Effector memory CD8-positive, alpha-beta T cell (primary cell): ENCODE measurements around the gene SH2B2.
"Not testable (repeated sequence)": the region's sequence is repeated elsewhere in the genome, so short reads cannot be mapped to it uniquely, and the experiment has no call there.

Experiments
- ATAC-seq: fragments of 150-1000 bp; cut with Tn5 transposase; replicated peaks from 2 replicates; pipeline ENCODE4 v1.10.0; 2021; ENCODE audit warnings: mild to moderate bottlenecking, moderate library complexity
- DNase-seq, 3 experiments: peaks; one replicate each; pipeline ENCODE4 v3.0.0; 2021
- H3K27ac Mint-ChIP-seq, 2 donors: one replicate each; pipeline ENCODE4 v1.8.0; 2022; ENCODE audit warnings: mild to moderate bottlenecking in 2 of 2, mixed read lengths in 2 of 2, moderate library complexity in 2 of 2
- H3K27me3 Mint-ChIP-seq, 2 donors: one replicate each; pipeline ENCODE4 v1.8.0; 2022; ENCODE audit warnings: mixed read lengths in 2 of 2
- H3K36me3 Mint-ChIP-seq: one replicate; pipeline ENCODE4 v1.8.0; 2022; ENCODE audit warnings: mild to moderate bottlenecking, moderate library complexity, mixed read lengths; ENCODE audit not compliant: insufficient read depth
- H3K4me1 Mint-ChIP-seq, 2 donors: one replicate each; pipeline ENCODE4 v1.8.0; 2022; ENCODE audit warnings: low read depth in 2 of 2, mixed read lengths in 2 of 2
- H3K4me3 Mint-ChIP-seq, 2 donors: one replicate each; pipeline ENCODE4 v1.8.0; 2022; ENCODE audit warnings: mild to moderate bottlenecking in 2 of 2, mixed read lengths in 2 of 2, moderate library complexity in 2 of 2
- H3K9me3 Mint-ChIP-seq, 2 donors: one replicate each; pipeline ENCODE4 v1.8.0; 2022; ENCODE audit warnings: mixed read lengths in 2 of 2

The SH2B2 gene

DNA sequence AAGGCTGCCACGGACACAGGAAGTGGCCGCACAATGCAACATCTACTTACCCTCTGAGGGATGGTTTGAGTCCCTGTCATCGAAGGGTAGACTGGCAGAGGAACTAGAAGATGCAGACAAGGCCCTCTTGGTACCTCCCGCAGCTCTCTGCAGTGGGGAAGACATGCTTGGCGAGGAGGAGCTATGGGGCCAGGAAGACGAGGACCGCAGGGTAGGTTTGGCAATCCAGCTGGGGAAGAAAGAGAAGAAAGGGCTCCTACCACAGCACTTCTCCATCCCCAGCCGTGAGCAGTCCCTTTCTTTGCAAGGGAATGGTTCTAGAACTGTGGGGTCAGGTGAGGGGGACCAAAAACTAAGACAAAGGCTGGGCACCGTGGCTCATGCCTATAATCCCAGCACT lies 42.7 kb downstream of the SH2B2 start:
- not testable (repeated sequence) for H3K4me1 Mint-ChIP-seq, H3K9me3 Mint-ChIP-seq, ATAC-seq, H3K36me3 Mint-ChIP-seq, DNase-seq
- Mint-ChIP-seq H3K27ac (peak overlapping the region; percentile 77 to 96), H3K4me3 (peak overlapping the region in 1 of 2 donors; percentile 65), H3K27me3 (peaks cover 12 to 47% of the 10 kb centered on the region in 2 donors)

DNA sequence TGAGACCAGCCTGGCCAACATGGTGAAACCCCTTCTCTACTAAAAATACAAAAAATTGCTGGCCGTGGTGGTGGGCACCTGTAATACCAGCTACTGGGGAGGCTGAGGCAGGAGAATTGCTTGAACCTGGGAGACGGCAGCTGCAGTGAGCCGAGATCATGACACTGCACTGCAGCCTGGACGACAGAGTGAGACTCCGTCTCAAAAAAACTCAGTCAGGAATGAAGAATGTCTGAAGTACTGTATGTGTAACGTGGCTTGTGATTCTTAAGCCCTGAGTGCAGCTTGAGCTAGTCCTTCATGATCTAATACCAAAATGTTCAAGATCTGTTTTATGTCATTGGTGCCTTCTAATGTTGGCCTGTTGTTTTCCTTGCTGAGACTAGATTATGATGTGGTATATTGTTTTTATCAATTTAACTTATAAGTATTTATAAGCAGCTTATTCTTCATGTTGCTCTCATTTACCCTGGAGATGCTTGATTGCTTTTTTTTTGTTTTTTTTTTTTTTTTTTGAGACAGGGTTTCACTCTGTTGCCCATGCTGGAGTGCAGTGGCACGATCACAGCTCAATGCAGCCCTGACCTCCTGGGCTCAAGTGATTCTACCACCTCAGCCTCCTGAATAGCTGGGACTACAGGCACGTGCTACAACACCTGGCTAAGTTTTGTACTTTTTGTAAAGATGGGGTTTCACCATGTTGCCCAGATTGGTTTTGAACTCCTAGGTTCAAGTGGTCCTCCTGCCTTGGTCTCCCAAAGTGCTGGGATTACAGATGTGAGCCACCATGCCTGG lies 44.2 kb downstream of the SH2B2 start:
- H3K9me3 Mint-ChIP-seq, H3K4me1 Mint-ChIP-seq, DNase-seq, ATAC-seq, H3K4me3 Mint-ChIP-seq, H3K27ac Mint-ChIP-seq, H3K36me3 Mint-ChIP-seq: not testable (repeated sequence)
- H3K27me3 Mint-ChIP-seq: peaks cover 12 to 44% of the 10 kb centered on the region in 2 donors

DNA sequence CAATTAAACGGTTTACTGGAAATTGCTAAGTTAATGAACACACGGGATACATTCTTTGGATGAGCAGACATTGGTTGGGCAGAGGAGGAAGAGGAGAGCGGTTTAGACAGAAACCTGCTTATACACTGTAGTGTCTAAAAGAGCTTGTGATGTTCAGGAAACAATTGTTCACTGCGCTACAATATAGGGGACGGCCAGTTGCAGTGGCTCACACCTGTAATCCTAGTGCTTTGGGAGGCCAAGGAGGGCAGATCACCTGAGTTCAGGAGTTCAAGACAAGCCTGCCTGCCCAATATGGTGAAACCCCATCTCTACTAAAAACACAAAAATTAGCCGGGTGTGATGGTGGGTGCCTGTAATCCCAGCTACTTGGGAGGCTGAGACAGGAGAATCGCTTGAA lies 48.9 kb downstream of the SH2B2 start:
- ATAC-seq, DNase-seq, H3K27ac Mint-ChIP-seq, H3K36me3 Mint-ChIP-seq, H3K4me1 Mint-ChIP-seq, H3K9me3 Mint-ChIP-seq, H3K4me3 Mint-ChIP-seq: not testable (repeated sequence)
- peaks cover 6 to 19% of the 10 kb centered on the region in 2 donors for H3K27me3 Mint-ChIP-seq

DNA sequence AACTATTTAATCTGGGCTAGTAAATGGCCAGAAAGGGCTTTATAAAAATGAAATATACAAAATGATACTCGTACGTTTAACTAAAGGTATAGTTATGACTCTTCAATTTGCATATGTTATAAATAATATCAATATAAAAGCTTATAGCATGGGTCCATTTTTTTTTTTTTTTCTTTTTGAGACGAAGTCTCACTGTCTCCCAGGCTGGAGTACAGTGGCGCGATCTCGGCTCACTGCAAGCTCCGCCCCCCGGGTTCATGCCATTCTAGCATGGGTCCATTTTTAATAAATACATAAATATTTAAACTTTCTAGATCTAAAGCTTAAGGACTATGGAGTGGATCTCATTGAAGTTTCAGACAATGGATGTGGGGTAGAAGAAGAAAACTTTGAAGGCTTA lies 50.3 kb downstream of the SH2B2 start:
- H3K9me3 Mint-ChIP-seq, H3K27ac Mint-ChIP-seq, H3K4me3 Mint-ChIP-seq, DNase-seq, ATAC-seq, H3K4me1 Mint-ChIP-seq, H3K36me3 Mint-ChIP-seq: not testable (repeated sequence)
- H3K27me3 Mint-ChIP-seq: peaks cover 6 to 12% of the 10 kb centered on the region in 2 donors

DNA sequence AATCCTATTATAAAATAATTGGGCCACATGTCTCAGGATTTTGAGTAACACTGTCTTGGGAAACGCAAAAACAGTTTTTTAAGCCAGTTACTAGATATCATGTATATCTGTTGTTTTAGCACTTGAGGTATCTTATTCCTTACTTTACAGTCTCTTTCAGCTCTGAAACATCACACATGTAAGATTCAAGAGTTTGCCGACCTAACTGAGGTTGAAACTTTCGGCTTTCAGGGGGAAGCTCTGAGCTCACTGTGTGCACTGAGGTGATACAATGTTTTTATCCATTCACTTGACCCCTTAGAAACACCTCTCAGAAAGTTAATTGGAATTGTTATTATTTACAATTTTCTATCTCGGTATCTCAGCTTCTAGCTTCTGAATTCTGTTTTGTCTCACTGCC lies 50.8 kb downstream of the SH2B2 start:
- not testable (repeated sequence) for ATAC-seq, H3K4me3 Mint-ChIP-seq, H3K36me3 Mint-ChIP-seq, H3K9me3 Mint-ChIP-seq, H3K27ac Mint-ChIP-seq, DNase-seq, H3K4me1 Mint-ChIP-seq, H3K27me3 Mint-ChIP-seq

DNA sequence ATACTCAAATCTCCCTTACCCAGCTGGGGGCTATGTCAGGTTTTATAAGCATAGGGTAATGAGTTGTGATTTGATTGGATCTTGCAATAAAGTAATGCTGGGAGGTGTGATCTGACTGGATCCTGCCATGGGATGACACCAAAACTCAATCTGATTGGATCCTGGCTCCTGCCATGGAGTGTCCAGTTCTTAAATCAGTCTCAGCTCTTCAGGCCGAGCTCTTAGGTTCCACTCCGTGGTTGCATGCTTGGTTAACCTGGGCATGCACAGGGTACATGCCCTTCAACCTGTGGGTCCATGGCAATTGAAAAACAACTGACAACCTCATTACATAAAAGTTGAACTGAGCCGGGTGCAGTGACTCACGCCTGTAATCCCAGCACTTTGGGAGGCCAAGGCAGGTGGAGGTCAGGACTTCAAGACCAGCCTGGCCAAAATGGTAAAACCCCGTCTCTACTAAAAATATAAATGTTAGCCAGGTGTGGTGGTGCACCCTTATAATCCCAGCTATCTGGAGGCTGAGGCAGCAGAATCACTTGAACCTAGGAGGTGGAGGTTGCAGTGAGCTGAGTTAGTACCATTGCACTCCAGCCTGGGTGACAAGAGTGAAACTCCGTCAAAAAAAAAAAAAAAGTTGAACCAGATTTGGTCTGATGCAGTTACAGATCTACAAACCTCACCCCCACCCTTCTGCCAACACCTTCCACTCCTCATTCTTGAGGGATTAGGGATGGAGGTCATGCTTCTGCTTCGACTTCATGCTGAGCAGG lies 54.1 kb downstream of the SH2B2 start:
- not testable (repeated sequence) for ATAC-seq, DNase-seq, H3K27ac Mint-ChIP-seq, H3K36me3 Mint-ChIP-seq, H3K4me3 Mint-ChIP-seq, H3K27me3 Mint-ChIP-seq, H3K9me3 Mint-ChIP-seq, H3K4me1 Mint-ChIP-seq

DNA sequence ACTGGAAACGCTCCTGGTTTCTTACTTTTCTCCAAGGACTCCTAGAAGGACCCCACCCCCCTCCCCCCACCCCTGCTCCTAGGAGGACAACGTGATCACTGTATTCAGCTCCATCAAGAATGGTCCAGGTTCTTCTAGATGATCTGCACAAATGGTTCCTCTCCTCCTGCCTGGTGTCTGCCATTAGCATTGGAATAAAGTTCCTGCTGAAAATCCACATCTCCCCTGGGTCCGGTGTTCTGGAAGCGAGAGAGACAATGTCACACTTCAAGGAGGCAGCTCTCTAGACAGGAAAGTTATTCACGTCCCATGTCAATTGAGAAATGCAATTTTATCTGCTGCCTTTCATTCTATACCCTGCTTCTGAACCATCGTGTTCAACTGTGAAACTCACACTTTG lies 60.3 kb downstream of the SH2B2 start:
- H3K27ac Mint-ChIP-seq, H3K36me3 Mint-ChIP-seq, H3K27me3 Mint-ChIP-seq, H3K9me3 Mint-ChIP-seq, DNase-seq, H3K4me3 Mint-ChIP-seq, ATAC-seq, H3K4me1 Mint-ChIP-seq: not testable (repeated sequence)

DNA sequence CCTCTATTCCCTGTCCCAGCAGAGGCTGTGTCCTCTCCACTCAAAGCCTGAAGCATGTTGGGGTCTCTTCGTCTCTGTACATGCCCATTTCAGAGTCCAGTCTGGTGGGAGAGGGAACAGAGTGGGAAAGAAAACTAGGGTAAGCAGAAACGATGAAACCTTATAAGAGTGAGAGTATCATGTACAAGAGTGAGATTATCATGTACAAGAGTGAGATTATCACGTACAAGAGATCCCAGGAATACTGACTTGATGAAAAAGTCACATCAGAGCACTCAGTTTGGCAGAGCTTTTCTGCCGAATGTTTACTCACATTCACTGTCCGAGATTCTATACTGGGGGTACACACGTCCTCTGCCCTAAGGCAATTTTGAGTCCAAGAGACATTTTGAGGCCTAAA lies 69.7 kb downstream of the SH2B2 start, which contains the start of gene SPDYE6:
Gene SPDYE6 (minus strand): TSS at position 101 of the 400 bp plus-strand sequence. CDS start 421 bp downstream, outside the sequence.
- H3K36me3 Mint-ChIP-seq, H3K4me1 Mint-ChIP-seq, DNase-seq, H3K27ac Mint-ChIP-seq, H3K4me3 Mint-ChIP-seq, H3K27me3 Mint-ChIP-seq, H3K9me3 Mint-ChIP-seq, ATAC-seq: not testable (repeated sequence)

DNA sequence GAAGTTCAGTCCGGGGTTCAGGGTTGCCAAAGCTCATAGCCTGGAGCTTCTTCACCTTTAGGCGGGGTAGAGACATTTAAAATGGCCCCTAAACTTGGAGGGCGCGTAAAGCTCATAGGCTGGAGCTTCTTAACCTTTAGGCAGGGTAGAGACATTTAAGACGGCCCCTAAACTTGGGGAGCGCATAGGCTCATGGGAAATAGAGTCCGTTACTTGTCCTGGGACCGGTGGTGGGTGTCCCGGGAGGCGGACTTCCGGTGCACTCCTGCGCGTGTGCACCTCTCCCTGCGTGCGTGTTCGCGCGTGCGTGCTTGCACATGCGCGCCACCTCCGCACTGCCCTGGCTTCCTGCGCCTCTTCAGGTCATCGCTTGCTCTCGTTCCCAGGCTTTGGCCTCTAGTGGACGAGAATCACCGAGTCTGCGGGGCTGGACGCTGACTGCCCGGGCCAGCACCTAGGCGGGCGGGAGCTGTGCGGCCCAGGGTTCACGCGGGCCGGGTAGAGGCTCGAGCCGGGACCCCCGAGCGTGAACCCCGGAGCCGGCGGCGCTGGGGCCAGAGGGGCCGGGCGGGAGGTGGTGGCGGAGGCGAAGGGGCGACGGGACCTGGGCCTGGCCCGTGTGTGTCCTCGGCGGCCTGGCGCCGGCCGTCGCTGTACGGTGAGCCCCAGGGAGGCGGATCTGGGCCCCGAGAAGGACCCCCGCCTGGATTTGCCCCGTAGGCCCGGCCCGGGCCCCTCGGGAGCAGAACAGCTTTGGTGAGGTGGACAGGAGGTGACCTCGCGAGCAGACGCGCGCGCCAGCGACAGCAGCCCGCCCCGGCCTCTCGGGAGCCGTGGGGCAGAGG lies 77.1 kb downstream of the SH2B2 start:
- H3K4me1 Mint-ChIP-seq: peaks cover 9 to 14% of the 10 kb centered on the region in 2 donors
- peaks cover 21% of the 10 kb centered on the region for H3K36me3 Mint-ChIP-seq
- DNase-seq (peak; percentile 87 to 90 (median 89)), ATAC-seq (peak; percentile 99)
- peak overlapping the region; percentile 80 to 85 for H3K27ac Mint-ChIP-seq
- not testable (repeated sequence) for H3K9me3 Mint-ChIP-seq, H3K27me3 Mint-ChIP-seq
- peak overlapping the region; percentile 86 to 90 for H3K4me3 Mint-ChIP-seq

DNA sequence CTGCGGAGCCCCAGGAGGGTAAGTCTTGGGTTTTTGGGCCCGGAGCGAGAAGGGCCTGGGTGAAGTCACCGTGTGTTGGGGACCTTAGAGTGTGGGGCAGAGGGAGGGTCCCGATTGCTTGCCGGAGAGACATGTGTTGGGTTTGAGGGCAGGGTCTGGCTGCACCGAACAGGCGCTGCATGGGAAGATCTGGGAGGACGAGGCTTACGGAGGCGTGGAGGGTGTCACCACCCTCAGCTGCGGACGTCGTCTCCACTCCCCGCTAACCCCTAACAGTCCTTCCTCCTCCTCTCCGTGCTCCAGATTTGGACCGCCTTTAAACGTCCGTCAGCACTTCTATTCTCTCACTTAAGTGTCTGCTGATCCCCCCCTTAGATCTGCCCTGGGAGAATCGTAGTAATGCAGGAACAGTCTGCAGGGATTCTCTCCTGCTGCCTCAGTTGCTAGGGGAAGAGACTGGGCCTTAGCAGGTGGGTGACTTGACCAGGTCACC lies 77.8 kb downstream of the SH2B2 start:
- not testable (repeated sequence) for ATAC-seq, H3K27me3 Mint-ChIP-seq, H3K9me3 Mint-ChIP-seq, DNase-seq
- peaks cover 9 to 14% of the 10 kb centered on the region in 2 donors for H3K4me1 Mint-ChIP-seq
- peak overlapping the region; percentile 86 to 90 for H3K4me3 Mint-ChIP-seq
- H3K27ac Mint-ChIP-seq: peak overlapping the region; percentile 80 to 85
- peaks cover 21% of the 10 kb centered on the region for H3K36me3 Mint-ChIP-seq

DNA sequence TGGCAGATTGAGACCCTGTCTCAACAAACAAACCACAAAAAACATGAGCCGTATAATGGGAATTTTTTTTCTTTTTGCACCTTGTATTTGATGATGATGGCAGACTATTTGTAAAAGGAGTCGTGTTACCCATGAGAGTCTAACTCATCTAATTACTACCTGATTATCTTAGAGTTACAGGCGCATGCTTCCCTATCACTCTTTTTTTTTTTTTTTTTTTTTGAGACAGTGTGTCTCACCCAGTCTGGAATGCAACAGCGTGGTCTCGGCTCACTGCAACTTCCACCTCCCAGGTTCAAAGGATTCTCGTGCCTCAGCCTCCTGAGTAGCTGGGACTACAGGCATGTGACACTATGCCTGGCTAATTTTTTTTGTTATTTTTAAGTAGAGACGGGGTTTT lies 78.7 kb downstream of the SH2B2 start:
- not testable (repeated sequence) for H3K27ac Mint-ChIP-seq, ATAC-seq, DNase-seq, H3K27me3 Mint-ChIP-seq, H3K9me3 Mint-ChIP-seq
- H3K4me3 Mint-ChIP-seq: peak overlapping the region in 1 of 2 donors; percentile 90
- peaks cover 9 to 15% of the 10 kb centered on the region in 2 donors for H3K4me1 Mint-ChIP-seq
- peaks cover 21% of the 10 kb centered on the region for H3K36me3 Mint-ChIP-seq

DNA sequence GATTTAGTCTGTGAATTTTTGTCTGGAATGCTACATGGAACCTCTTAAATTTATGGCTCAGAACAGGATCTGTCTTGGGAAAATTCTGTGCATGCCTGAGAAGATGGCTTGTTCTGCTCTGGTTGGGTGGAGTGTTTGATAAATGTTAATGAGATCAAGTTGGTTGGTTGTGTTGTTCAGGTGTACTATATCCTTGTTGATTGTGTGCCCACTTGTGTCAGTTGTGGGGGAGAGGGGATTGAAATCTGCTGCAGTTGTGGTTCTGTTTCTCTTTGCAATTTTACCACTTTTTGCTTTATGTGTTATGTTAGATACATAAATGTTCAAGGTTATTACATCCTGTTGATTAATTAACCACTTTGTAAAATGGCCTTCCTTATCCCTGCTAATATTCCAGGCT lies 83.4 kb downstream of the SH2B2 start:
- Mint-ChIP-seq H3K4me1 (peaks cover 15 to 26% of the 10 kb centered on the region in 2 donors), H3K36me3 (peaks cover 26% of the 10 kb centered on the region)
- DNase-seq, H3K9me3 Mint-ChIP-seq, H3K4me3 Mint-ChIP-seq, ATAC-seq, H3K27ac Mint-ChIP-seq, H3K27me3 Mint-ChIP-seq: not testable (repeated sequence)
